ENCODE results near the gene DLGAP4. TPM values are rescaled to one million over a fixed set of nuclear protein-coding genes. Genes with fewer than 3 reads are reported as not detected.

The DLGAP4 gene
- total and polyA plus RNA-seq, 10 of the 15 experiments (the other 5 are each of a cell fraction or from before 2014, with no cell fraction given): 0.42 to 43.3 (median 19.0) TPM

GRCh38 chr20:36411861-36412454, 105.8 kb downstream of the DLGAP4 start:
- H4K20me1 ChIP-seq (ENCODE audit: control insufficient read depth, insufficient read depth): no peaks in the 10 kb centered on the region
- no peaks in the 10 kb centered on the region for H3K36me3 ChIP-seq (ENCODE audit: control insufficient read depth in 2 of 2, insufficient read depth in 2 of 2, low read length in 1 of 2)
- no peak for FAIRE-seq
- BruUV-seq (replicated peaks): no TSS peak
- 11% methylated on average over 7 of the region's 7 CpGs for WGBS (ENCODE audit: insufficient coverage, insufficient replicate concordance, low lambda C conversion rate, missing lambda C conversion rate)
- RAD21 ChIA-PET (ENCODE audit: unreplicated experiment): interaction anchor here (0.6 kb wide), 2 partner anchors 138 to 1081 kb away, joined by 3 read pairs; no protein-coding TSS in a partner anchor
- no peak overlapping the region for H3K4me2 ChIP-seq (ENCODE audit: control insufficient read depth, insufficient read depth)
- in situ Hi-C loops (cut with MboI) (no loop called here), intact Hi-C loops (cut with micrococcal nuclease; ENCODE audit: unreplicated experiment) (no loop called here)
- no peaks in the 10 kb centered on the region for H3K9me3 ChIP-seq (replicated peaks; ENCODE audit: control insufficient read depth, insufficient read depth, low read length)
- DNase-seq (ENCODE audit: low read depth, low spot score): no peak
- no peak overlapping the region for H3K27ac ChIP-seq (ENCODE audit: control insufficient read depth, insufficient read depth)
- no peak overlapping the region for H3K4me3 ChIP-seq
- H3K9ac ChIP-seq (ENCODE audit: control insufficient read depth, insufficient read depth, low read length): no peak overlapping the region
- POLR2A ChIA-PET: no interaction called here
- no peaks in the 10 kb centered on the region for H3K79me2 ChIP-seq (ENCODE audit: control insufficient read depth, insufficient read depth, low read length)
- no peaks in the 10 kb centered on the region for H3K27me3 ChIP-seq (replicated peaks in 1 of 2; ENCODE audit: control insufficient read depth in 2 of 2, insufficient read depth in 2 of 2, low read length in 1 of 2)
- H2AFZ ChIP-seq (ENCODE audit: control insufficient read depth, low read depth, low read length): no peak overlapping the region
- TF ChIP-seq IRF4 (IDR thresholded peaks at IDR 0.05; ENCODE audit: low read depth, low read length) (no peak), RCOR1 (conservative IDR thresholded peaks at IDR 0.05; ENCODE audit: low read depth, low read length) (no peak), MYC (IDR thresholded peaks at IDR 0.05; ENCODE audit: insufficient read depth, insufficient read length, insufficient replicate concordance, low read length, severe bottlenecking) (no peak), LARP7 (IDR thresholded peaks at IDR 0.05) (no peak), BMI1 (IDR thresholded peaks at IDR 0.05; ENCODE audit: borderline replicate concordance) (no peak), PAX5 (IDR thresholded peaks at IDR 0.05; ENCODE audit: borderline replicate concordance, low read depth, low read length) (no peak), ZNF622 (IDR thresholded peaks at IDR 0.05) (no peak), IKZF2 (IDR thresholded peaks at IDR 0.05) (no peak), SMC3 (IDR thresholded peaks at IDR 0.05; ENCODE audit: borderline replicate concordance, low read length) (no peak)
- CTCF ChIA-PET: no interaction called here
- SMC1A ChIA-PET (ENCODE audit: uncharacterized antibody, unreplicated experiment): no interaction called here
- H3K4me1 ChIP-seq (ENCODE audit: control insufficient read depth, insufficient read depth, low read length): no peaks in the 10 kb centered on the region
- ATAC-seq: no peak

GRCh38 chr20:36415475-36416002, 109.4 kb downstream of the DLGAP4 start:
- no peak overlapping the region for H3K4me2 ChIP-seq (ENCODE audit: control insufficient read depth, insufficient read depth)
- ATAC-seq: no peak
- POLR2A ChIA-PET: no interaction called here
- H3K4me1 ChIP-seq (ENCODE audit: control insufficient read depth, insufficient read depth, low read length): no peaks in the 10 kb centered on the region
- RAD21 ChIA-PET (ENCODE audit: unreplicated experiment): no interaction called here
- FAIRE-seq: no peak
- H3K27ac ChIP-seq (ENCODE audit: control insufficient read depth, insufficient read depth): no peak overlapping the region
- H3K27me3 ChIP-seq (replicated peaks in 1 of 2; ENCODE audit: control insufficient read depth in 2 of 2, insufficient read depth in 2 of 2, low read length in 1 of 2): no peaks in the 10 kb centered on the region
- H4K20me1 ChIP-seq (ENCODE audit: control insufficient read depth, insufficient read depth): no peaks in the 10 kb centered on the region
- SMC1A ChIA-PET (ENCODE audit: uncharacterized antibody, unreplicated experiment): no interaction called here
- H3K9ac ChIP-seq (ENCODE audit: control insufficient read depth, insufficient read depth, low read length): no peak overlapping the region
- no peak overlapping the region for H3K4me3 ChIP-seq
- in situ Hi-C loops (cut with MboI): no loop called here
- 17% methylated on average over 3 of the region's 3 CpGs for WGBS (ENCODE audit: insufficient coverage, insufficient replicate concordance, low lambda C conversion rate, missing lambda C conversion rate)
- H3K79me2 ChIP-seq (ENCODE audit: control insufficient read depth, insufficient read depth, low read length): no peaks in the 10 kb centered on the region
- BruUV-seq (replicated peaks): no TSS peak
- intact Hi-C loops (cut with micrococcal nuclease; ENCODE audit: unreplicated experiment): no loop called here
- no peak for DNase-seq (ENCODE audit: low read depth, low spot score)
- no peaks in the 10 kb centered on the region for H3K9me3 ChIP-seq (replicated peaks; ENCODE audit: control insufficient read depth, insufficient read depth, low read length)
- H3K36me3 ChIP-seq (ENCODE audit: control insufficient read depth in 2 of 2, insufficient read depth in 2 of 2, low read length in 1 of 2): no peaks in the 10 kb centered on the region
- CTCF ChIA-PET: no interaction called here
- no peak overlapping the region for H2AFZ ChIP-seq (ENCODE audit: control insufficient read depth, low read depth, low read length)
- TF ChIP-seq ATF3 (IDR thresholded peaks at IDR 0.05; ENCODE audit: borderline replicate concordance, extremely low read depth, low read depth, low read length): no peak
- no peak for TF ChIP-seq POLR2AphosphoS2 (IDR thresholded peaks at IDR 0.05; ENCODE audit: low read depth, low read length)
- TF ChIP-seq BCLAF1 (IDR thresholded peaks at IDR 0.05): no peak

All from GM12878 (cell line).